Kidney (tissue), 14 donors: ENCODE results near the gene KLF13. TPM values are rescaled to one million over a fixed set of nuclear protein-coding genes. Genes with fewer than 3 reads are reported as not detected.
A peak's percentile ranks its signal among the peaks of the same experiment; 100 is the strongest.

ENCODE experiments used
- DNase-seq, 5 donors: peaks; one replicate each; pipeline ENCODE4 v3.0.0-alpha.2; 2013 to 2020
- FAIRE-seq: peaks from 2 replicates; lab custom pipeline; 2012; peaks lifted over from hg19 to GRCh38; lab: Jason Lieb, UNC
- H3K27ac ChIP-seq, 2 donors: one replicate each; pipeline ENCODE4 v1.7.0; 2013; ENCODE audit warnings: low read depth in 2 of 2, low read length in 2 of 2, inconsistent platforms in 1 of 2
- H3K27me3 ChIP-seq: one replicate; pipeline ENCODE4 v1.7.1; 2013; ENCODE audit warnings: low read length, inconsistent platforms; ENCODE audit not compliant: control insufficient read depth, insufficient read depth
- H3K36me3 ChIP-seq, 3 donors: one replicate each; pipeline versions ENCODE4 v1.7.0 to v1.7.1; 2013; ENCODE audit warnings: low read length in 3 of 3, control low read depth in 1 of 3, inconsistent platforms in 1 of 3; ENCODE audit not compliant: insufficient read depth in 3 of 3, control insufficient read depth in 2 of 3
- H3K4me1 ChIP-seq, 3 donors: one replicate each; pipeline versions ENCODE4 v1.7.0 to v1.7.1; 2013; ENCODE audit warnings: low read length in 3 of 3, inconsistent platforms in 1 of 3, low read depth in 1 of 3; ENCODE audit not compliant: control insufficient read depth in 2 of 3, insufficient read depth in 2 of 3
- H3K4me3 ChIP-seq, 3 donors: one replicate each; pipeline versions ENCODE4 v1.7.0 to v1.8.1; 2013; ENCODE audit warnings: low read length in 3 of 3, control low read depth in 1 of 3, inconsistent platforms in 1 of 3
- H3K9ac ChIP-seq, 3 donors: one replicate each; pipeline versions ENCODE4 v1.7.0 to v1.7.1; 2013; ENCODE audit warnings: low read length in 3 of 3, control low read depth in 1 of 3, inconsistent platforms in 1 of 3
- H3K9me3 ChIP-seq, 3 donors: one replicate each; pipeline versions ENCODE4 v1.7.0 to v1.7.1; 2013; ENCODE audit warnings: low read length in 3 of 3, control low read depth in 1 of 3, inconsistent platforms in 1 of 3; ENCODE audit not compliant: control insufficient read depth in 2 of 3, insufficient read depth in 1 of 3
- intact Hi-C: fragments of 100-400 bp; cut with DNase I; formaldehyde crosslinking; loops from one replicate; pipeline ENCODE4 v1.11.1; 2022
- polyA plus RNA-seq: library from polyadenylated mRNA; stranded (reverse); fragments of 350-450 nt; fragmentation: Illumina TruSeq; extraction: RNeasy Lipid Tissue Mini Kit (QIAGEN cat#74804); gene quantifications from one replicate; pipeline ENCODE4 v1.2.3, GENCODE V29; 2014; ENCODE audit warnings: low read depth, low replicate concordance; ENCODE audit not compliant: insufficient read depth
- total RNA-seq: library from RNA; stranded (reverse); fragmentation: NEBNext Ultra II Directional; extraction: Animal tissue kit (Norgen Biotek cat#: 25700); gene quantifications from one replicate; pipeline ENCODE4 v1.2.1, GENCODE V29; 2021
- TF ChIP-seq, protein P1 (sequence below): IDR thresholded peaks from 3 replicates; pipeline ENCODE4 v1.5.1; 2012; ENCODE audit warnings: mild to moderate bottlenecking, moderate library complexity, borderline replicate concordance; ENCODE audit not compliant: insufficient read depth; ENCODE audit errors: extremely low read depth
- donor health status: control.
- donor health status: control.
- donor health status: control.
- donor health status: control.
- donor health status: control.
- donor health status: DM: yes; HTN: yes; CAD: no.
- donor health status: Normal renal cell carcinoma (clear cell type).

KLF13 gene
- total and polyA plus RNA-seq, 2 donors from 2014 or later, result 55.5 to 123 TPM

GRCh38 chr15:31393444-31394091, 66.9 kb downstream of the KLF13 start:
- DNase-seq (peak in 3 of 5 donors; percentile 11 to 75 (median 36)), FAIRE-seq (no peak)
- peak overlapping the region in 1 of 3 donors; percentile 26 for H3K9ac ChIP-seq

DNA sequence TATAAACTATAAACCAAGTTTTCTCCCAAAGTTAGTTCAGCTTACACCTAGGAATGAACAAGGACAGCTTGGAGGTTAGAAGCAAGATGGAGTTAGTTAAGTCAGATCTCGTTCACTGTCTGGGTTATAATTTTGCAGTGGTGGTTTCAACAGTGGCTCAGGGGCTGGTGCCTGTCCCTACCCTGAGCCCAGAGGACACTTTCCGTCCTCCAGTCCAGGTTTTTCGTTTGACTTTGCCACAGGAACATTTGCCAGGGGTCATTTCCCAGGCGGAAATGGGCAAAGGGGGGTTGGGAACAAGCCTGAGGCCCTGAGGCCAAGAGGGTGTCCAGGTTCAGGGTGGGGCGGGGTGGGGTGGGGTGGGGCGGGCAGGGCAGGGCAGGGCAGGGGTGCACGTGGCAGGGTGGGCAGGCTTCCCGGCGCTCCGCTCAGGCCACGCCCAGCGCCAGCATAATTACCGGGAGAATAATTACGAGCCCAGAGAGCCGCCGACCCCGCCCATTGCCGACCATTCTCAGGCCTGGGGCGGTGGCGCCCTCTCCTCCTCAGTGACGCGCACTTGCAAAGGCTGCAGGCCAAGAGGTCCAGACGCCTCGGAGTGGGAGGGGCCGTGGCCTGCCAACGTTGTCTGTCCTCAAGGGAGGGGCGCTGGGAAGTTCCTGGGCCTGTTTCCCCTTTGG, 70.4 kb downstream of the KLF13 start:
- intact Hi-C loops, result no loop called here
- no peaks in the 10 kb centered on the region for H3K9me3 ChIP-seq
- DNase-seq, result peak; percentile 82 to 98 (median 89)
- no peaks in the 10 kb centered on the region for H3K36me3 ChIP-seq
- FAIRE-seq, result no peak
- H3K27me3 ChIP-seq, result no peaks in the 10 kb centered on the region
- H3K27ac ChIP-seq, result peak overlapping the region; percentile 80 to 86
- TF ChIP-seq, protein P1, sequence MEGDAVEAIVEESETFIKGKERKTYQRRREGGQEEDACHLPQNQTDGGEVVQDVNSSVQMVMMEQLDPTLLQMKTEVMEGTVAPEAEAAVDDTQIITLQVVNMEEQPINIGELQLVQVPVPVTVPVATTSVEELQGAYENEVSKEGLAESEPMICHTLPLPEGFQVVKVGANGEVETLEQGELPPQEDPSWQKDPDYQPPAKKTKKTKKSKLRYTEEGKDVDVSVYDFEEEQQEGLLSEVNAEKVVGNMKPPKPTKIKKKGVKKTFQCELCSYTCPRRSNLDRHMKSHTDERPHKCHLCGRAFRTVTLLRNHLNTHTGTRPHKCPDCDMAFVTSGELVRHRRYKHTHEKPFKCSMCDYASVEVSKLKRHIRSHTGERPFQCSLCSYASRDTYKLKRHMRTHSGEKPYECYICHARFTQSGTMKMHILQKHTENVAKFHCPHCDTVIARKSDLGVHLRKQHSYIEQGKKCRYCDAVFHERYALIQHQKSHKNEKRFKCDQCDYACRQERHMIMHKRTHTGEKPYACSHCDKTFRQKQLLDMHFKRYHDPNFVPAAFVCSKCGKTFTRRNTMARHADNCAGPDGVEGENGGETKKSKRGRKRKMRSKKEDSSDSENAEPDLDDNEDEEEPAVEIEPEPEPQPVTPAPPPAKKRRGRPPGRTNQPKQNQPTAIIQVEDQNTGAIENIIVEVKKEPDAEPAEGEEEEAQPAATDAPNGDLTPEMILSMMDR, result peak; percentile 46
- H3K4me3 ChIP-seq, result peak overlapping the region in 1 of 3 donors; percentile 37
- peaks cover 0 to 21% (median 11%) of the 10 kb centered on the region in 3 donors for H3K4me1 ChIP-seq
- no peak overlapping the region for H3K9ac ChIP-seq

More at GRCh38 chr15:31393444-31394091, 66.9 kb downstream of the KLF13 start:
- peak overlapping the region; percentile 43 to 51 for H3K27ac ChIP-seq
- TF ChIP-seq, protein P1, result no peak
- H3K27me3 ChIP-seq, result no peaks in the 10 kb centered on the region
- peak overlapping the region in 2 of 3 donors; percentile 36 to 86 for H3K4me3 ChIP-seq
- peaks cover 0 to 16% (median 11%) of the 10 kb centered on the region in 3 donors for H3K4me1 ChIP-seq
- H3K36me3 ChIP-seq, result no peaks in the 10 kb centered on the region
- intact Hi-C loops, result no loop called here
- H3K9me3 ChIP-seq, result no peaks in the 10 kb centered on the region

GRCh38 chr15:31397851-31398661, 71.4 kb downstream of the KLF13 start:
- TF ChIP-seq, protein P1, result no peak
- FAIRE-seq, result no peak
- no peak overlapping the region for H3K4me3 ChIP-seq
- H3K27me3 ChIP-seq, result no peaks in the 10 kb centered on the region
- peaks cover 0 to 26% (median 11%) of the 10 kb centered on the region in 3 donors for H3K4me1 ChIP-seq
- H3K36me3 ChIP-seq, result no peaks in the 10 kb centered on the region
- peak overlapping the region; percentile 76 to 85 for H3K27ac ChIP-seq
- H3K9ac ChIP-seq, result peak overlapping the region in 1 of 3 donors; percentile 51
- DNase-seq, result peak in 1 of 5 donors; percentile 71
- no peaks in the 10 kb centered on the region for H3K9me3 ChIP-seq
- intact Hi-C loops, result no loop called here
